ENCODE results near the gene MMP15.

DNA sequence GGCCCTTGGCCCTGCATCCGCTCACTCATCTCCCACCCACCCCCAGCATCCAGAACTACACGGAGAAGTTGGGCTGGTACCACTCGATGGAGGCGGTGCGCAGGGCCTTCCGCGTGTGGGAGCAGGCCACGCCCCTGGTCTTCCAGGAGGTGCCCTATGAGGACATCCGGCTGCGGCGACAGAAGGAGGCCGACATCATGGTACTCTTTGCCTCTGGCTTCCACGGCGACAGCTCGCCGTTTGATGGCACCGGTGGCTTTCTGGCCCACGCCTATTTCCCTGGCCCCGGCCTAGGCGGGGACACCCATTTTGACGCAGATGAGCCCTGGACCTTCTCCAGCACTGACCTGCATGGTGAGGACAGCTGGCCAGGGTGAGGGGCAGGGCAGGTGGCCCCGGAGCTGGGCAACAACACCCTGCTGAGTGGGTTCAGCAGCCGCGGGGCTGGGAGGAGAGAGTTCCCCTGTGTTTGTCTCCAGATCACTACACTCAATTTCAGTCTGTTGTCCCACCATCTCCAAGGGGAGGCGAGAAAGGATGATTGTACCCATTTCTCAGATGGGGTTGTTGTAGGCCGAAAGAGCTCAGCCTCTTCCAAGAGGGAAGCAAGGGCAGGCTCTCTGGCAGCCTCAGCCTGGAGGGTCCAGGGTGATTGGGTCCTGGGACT, 14.4 kb downstream of the MMP15 start:
- TF ChIP-seq POLR2A (IDR thresholded peaks at IDR 0.05; ENCODE audit: low read depth, low read length), result no peak
- no peak for TF ChIP-seq TAF1 (IDR thresholded peaks at IDR 0.05; ENCODE audit: borderline replicate concordance, low read depth, low read length)

Data from GM12892 (cell line).